GM12878 (cell line): Measurements from ENCODE around the gene PLEKHG1. TPM values are rescaled to one million over a fixed set of nuclear protein-coding genes. Genes with fewer than 3 reads are reported as not detected.

Experiments
- ATAC-seq: fragments of 200-7000 bp; cut with Tn5 transposase; 3 replicates; pipeline ENCODE4 v1.9.1; 2020; ENCODE audit warnings: mild to moderate bottlenecking, moderate library complexity
- BruUV-seq: library from RNA; stranded (reverse); fragments of 400-500 nt; replicated peaks from 2 replicates; lab custom pipeline; 2021; lab: Mats Ljungman, UMichigan
- CTCF ChIA-PET: fragments of 300-600 bp; sonication (Branson Sonifier 250); formaldehyde crosslinking; extraction: SDS; loops from one replicate; lab custom pipeline; 2021; ENCODE audit warnings: inconsistent platforms; lab: Yijun Ruan, JAX
- POLR2A ChIA-PET: fragments of 350-600 bp; formaldehyde crosslinking; extraction: SDS; loops from one replicate; lab custom pipeline; 2021; ENCODE audit warnings: inconsistent platforms; lab: Charles Lee
- RAD21 ChIA-PET: fragments of 300-600 bp; sonication (Branson Sonifier 250); formaldehyde crosslinking; loops from one replicate; lab custom pipeline; 2023; ENCODE audit warnings: antibody characterized with exemption; ENCODE audit not compliant: unreplicated experiment; lab: Charles Lee
- SMC1A ChIA-PET: fragments of 300-600 bp; sonication (Branson Sonifier 250); formaldehyde crosslinking; loops from one replicate; lab custom pipeline; 2023; ENCODE audit not compliant: unreplicated experiment, uncharacterized antibody; lab: Charles Lee
- DNase-seq: peaks from one replicate; pipeline ENCODE4 v3.0.0-alpha.2; 2011; ENCODE audit warnings: low read depth, low spot score
- FAIRE-seq: peaks from 3 replicates; lab custom pipeline; 2011; peaks lifted over from hg19 to GRCh38; lab: Jason Lieb, UNC
- H2AFZ ChIP-seq: 2 replicates; pipeline ENCODE4 v1.6.0; 2011; ENCODE audit warnings: low read depth, low read length, control low read depth; ENCODE audit not compliant: control insufficient read depth
- H3K27ac ChIP-seq: 2 replicates; pipeline ENCODE4 v1.5.1; 2011; ENCODE audit warnings: control low read depth; ENCODE audit not compliant: control insufficient read depth, insufficient read depth
- H3K27me3 ChIP-seq, 2 experiments: replicated peaks in 1 of 2; 2 replicates each; pipeline versions ENCODE4 v1.6.0 to v1.6.1; 2011; ENCODE audit warnings: low read length in 1 of 2; ENCODE audit not compliant: control insufficient read depth in 2 of 2, insufficient read depth in 2 of 2
- H3K36me3 ChIP-seq, 2 experiments: 2 replicates each; pipeline ENCODE4 v1.5.1; 2011; ENCODE audit warnings: low read length in 1 of 2; ENCODE audit not compliant: control insufficient read depth in 2 of 2, insufficient read depth in 2 of 2
- H3K4me1 ChIP-seq: 2 replicates; pipeline ENCODE4 v1.6.1; 2011; ENCODE audit warnings: mild to moderate bottlenecking, low read length, moderate library complexity, mixed read lengths; ENCODE audit not compliant: control insufficient read depth, insufficient read depth
- H3K4me2 ChIP-seq: 2 replicates; pipeline ENCODE4 v1.6.0; 2011; ENCODE audit warnings: control low read depth; ENCODE audit not compliant: control insufficient read depth, insufficient read depth
- H3K4me3 ChIP-seq: fragments of 200-600 bp; sonication (generic); 2 replicates; pipeline ENCODE4 v1.5.1; 2016
- H3K79me2 ChIP-seq: 2 replicates; pipeline ENCODE4 v1.6.0; 2011; ENCODE audit warnings: low read length; ENCODE audit not compliant: control insufficient read depth, insufficient read depth
- H3K9ac ChIP-seq: 2 replicates; pipeline ENCODE4 v1.8.0; 2011; ENCODE audit warnings: low read length, control low read depth, mixed read lengths; ENCODE audit not compliant: control insufficient read depth, insufficient read depth
- H3K9me3 ChIP-seq: replicated peaks from 3 replicates; pipeline ENCODE4 v1.5.1; 2011; ENCODE audit warnings: mild to moderate bottlenecking, low read length; ENCODE audit not compliant: control insufficient read depth, insufficient read depth
- H4K20me1 ChIP-seq: 2 replicates; pipeline ENCODE4 v1.6.0; 2011; ENCODE audit not compliant: control insufficient read depth, insufficient read depth
- ATF2 ChIP-seq: IDR thresholded peaks from 2 replicates; pipeline ENCODE4 v1.6.1; 2012; ENCODE audit warnings: low read length, inconsistent platforms
- JUNB ChIP-seq: IDR thresholded peaks from 2 replicates; pipeline ENCODE4 v1.6.1; 2016; ENCODE audit warnings: antibody characterized with exemption, mild to moderate bottlenecking
- MEF2B ChIP-seq: fragments of 450-650 bp; IDR thresholded peaks from 2 replicates; pipeline ENCODE4 v1.6.1; 2018; ENCODE audit warnings: mild to moderate bottlenecking, moderate library complexity; ENCODE audit not compliant: partially characterized antibody, poor library complexity, severe bottlenecking
- NR2C1 ChIP-seq: fragments of 450-650 bp; IDR thresholded peaks from 2 replicates; pipeline ENCODE4 v1.6.1; 2017; ENCODE audit warnings: antibody characterized with exemption, mild to moderate bottlenecking, moderate library complexity
- NR2F1 ChIP-seq: fragments of 450-650 bp; conservative IDR thresholded peaks from 2 replicates; pipeline ENCODE4 v1.6.1; 2017; ENCODE audit warnings: mild to moderate bottlenecking
- POLR2AphosphoS2 ChIP-seq: IDR thresholded peaks from 2 replicates; pipeline ENCODE4 v1.6.1; 2011; ENCODE audit warnings: low read depth, mild to moderate bottlenecking, low read length, improper control_type of control experiment, moderate library complexity
- REST ChIP-seq: IDR thresholded peaks from 2 replicates; pipeline ENCODE4 v1.6.1; 2012; ENCODE audit warnings: mild to moderate bottlenecking, low read depth, low read length
- RFX5 ChIP-seq: IDR thresholded peaks from 2 replicates; pipeline ENCODE4 v1.6.1; 2011; ENCODE audit warnings: low read depth, low read length, improper control_type of control experiment
- RUNX3 ChIP-seq: IDR thresholded peaks from 2 replicates; pipeline ENCODE4 v1.6.1; 2012; ENCODE audit warnings: low read length, inconsistent platforms
- SKIL ChIP-seq: fragments of 450-650 bp; IDR thresholded peaks from 2 replicates; pipeline ENCODE4 v1.6.1; 2017; ENCODE audit warnings: mild to moderate bottlenecking, low read depth, inconsistent platforms; ENCODE audit not compliant: poor library complexity, severe bottlenecking
- SMAD1 ChIP-seq: fragments of 450-650 bp; IDR thresholded peaks from 2 replicates; pipeline ENCODE4 v1.6.1; 2018; ENCODE audit warnings: mild to moderate bottlenecking, low read depth; ENCODE audit not compliant: partially characterized antibody
- TAF1 ChIP-seq: IDR thresholded peaks from 2 replicates; pipeline ENCODE4 v1.6.1; 2011; ENCODE audit warnings: mild to moderate bottlenecking, low read depth, low read length, borderline replicate concordance
- WGBS: methylation state at CpG from one replicate; pipeline ENCODE4 v1.1.6; 2016; ENCODE audit warnings: low lambda C conversion rate; ENCODE audit not compliant: insufficient replicate concordance, insufficient coverage; ENCODE audit errors: missing lambda C conversion rate; 5-methylcytosine and 5-hydroxymethylcytosine counted together
- in situ Hi-C: fragments of 300-500 bp; cut with MboI; formaldehyde crosslinking; loops from 9 replicates; pipeline ENCODE4 v1.14.3; 2018; ENCODE audit warnings: mixed read lengths
- intact Hi-C: fragments of 100-400 bp; cut with micrococcal nuclease; formaldehyde crosslinking; loops from one replicate; pipeline ENCODE4 v1.14.2; 2022; ENCODE audit not compliant: unreplicated experiment
- polyA plus RNA-seq, 11 experiments: library from polyadenylated mRNA; depleted of rRNA in 4 of 11; unstranded in 6 of 11; stranded (reverse) in 5 of 11; fragments of >200 nt; fragmentation: Nextera tagmentation in 4 of 11; fragmentation: Illumina TruSeq in 1 of 11; extraction: Ambion mirVana in 4 of 11; extraction: Trizol in 1 of 11; gene quantifications; 1 replicate in 1 of 11; 2 replicates in 10 of 11; pipeline versions ENCODE4 v1.2.1 to v1.2.3, GENCODE V29; 2011 to 2016; ENCODE audit warnings: inconsistent platforms in 2 of 11, missing spikeins in 2 of 11, low read depth in 1 of 11
- total RNA-seq, 4 experiments: library from RNA; depleted of rRNA in 3 of 4; stranded (reverse); fragments of >200 nt in 3 of 4; fragmentation: Illumina TruSeq in 1 of 4; extraction: Trizol in 1 of 4; gene quantifications; 2 replicates each; pipeline versions ENCODE4 v1.2.1 to v1.2.3, GENCODE V29; 2013 to 2021
- TF ChIP-seq, protein P1 (sequence below): fragments of 450-650 bp; IDR thresholded peaks from 2 replicates; pipeline ENCODE4 v1.6.1; 2017; ENCODE audit warnings: low read depth, mild to moderate bottlenecking, moderate library complexity

PLEKHG1 gene
- total and polyA plus RNA-seq, 10 of the 15 experiments (the other 5 are each of a cell fraction or from before 2014, with no cell fraction given): 0.77 to 17.2 (median 4.9) TPM

- TF ChIP-seq SKIL (no peak), NR2F1 (no peak), TAF1 (no peak), RUNX3 (peak; percentile 78), SMAD1 (no peak)
- TF ChIP-seq, protein P1, sequence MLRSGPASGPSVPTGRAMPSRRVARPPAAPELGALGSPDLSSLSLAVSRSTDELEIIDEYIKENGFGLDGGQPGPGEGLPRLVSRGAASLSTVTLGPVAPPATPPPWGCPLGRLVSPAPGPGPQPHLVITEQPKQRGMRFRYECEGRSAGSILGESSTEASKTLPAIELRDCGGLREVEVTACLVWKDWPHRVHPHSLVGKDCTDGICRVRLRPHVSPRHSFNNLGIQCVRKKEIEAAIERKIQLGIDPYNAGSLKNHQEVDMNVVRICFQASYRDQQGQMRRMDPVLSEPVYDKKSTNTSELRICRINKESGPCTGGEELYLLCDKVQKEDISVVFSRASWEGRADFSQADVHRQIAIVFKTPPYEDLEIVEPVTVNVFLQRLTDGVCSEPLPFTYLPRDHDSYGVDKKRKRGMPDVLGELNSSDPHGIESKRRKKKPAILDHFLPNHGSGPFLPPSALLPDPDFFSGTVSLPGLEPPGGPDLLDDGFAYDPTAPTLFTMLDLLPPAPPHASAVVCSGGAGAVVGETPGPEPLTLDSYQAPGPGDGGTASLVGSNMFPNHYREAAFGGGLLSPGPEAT: peak; percentile 24; the same call in 1 of the 2 replicates
Observed at GRCh38 chr6:150638765-150639164, 39.1 kb downstream of the PLEKHG1 start (continued).

DNA sequence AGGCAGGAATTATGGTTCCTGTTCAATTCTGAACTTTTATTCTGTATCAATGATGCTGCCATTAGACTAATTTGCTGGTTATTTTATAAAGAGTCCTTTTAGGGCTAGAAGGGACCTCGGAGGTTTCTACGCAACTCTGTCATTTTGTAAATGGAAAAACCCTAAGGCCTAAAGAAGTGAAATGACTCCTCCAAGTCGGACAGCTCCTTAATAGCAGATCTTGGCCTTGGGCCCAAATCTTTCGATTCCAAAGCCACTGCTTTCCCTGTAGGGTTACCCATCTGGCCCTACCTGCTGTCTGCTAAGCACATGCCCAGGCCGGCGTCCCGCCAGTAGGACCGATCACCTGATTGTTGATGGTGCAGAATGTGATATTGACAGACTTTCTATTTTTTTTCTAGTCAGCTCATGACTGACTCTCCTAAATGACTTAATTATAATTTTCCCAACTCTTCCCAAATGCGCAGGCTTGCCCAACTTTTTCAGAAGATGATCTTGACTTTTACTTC, 40.2 kb downstream of the PLEKHG1 start:
- FAIRE-seq: no peak
- Histone ChIP-seq H3K27me3 (no peaks in the 10 kb centered on the region), H3K9me3 (no peaks in the 10 kb centered on the region), H3K27ac (0 out of 2 replicates have a peak overlapping the region, but pooled peaks have one; percentile 63), H2AFZ (no peak overlapping the region), H3K4me1 (peaks cover 30% of the 10 kb centered on the region), H3K9ac (no peak overlapping the region), H3K4me3 (no peak overlapping the region), H3K4me2 (peak overlapping the region; percentile 53; the same call in 1 of the 2 replicates), H3K36me3 (no peaks in the 10 kb centered on the region; a peak in 1 of 4 replicates), H4K20me1 (no peaks in the 10 kb centered on the region), H3K79me2 (peaks cover 19% of the 10 kb centered on the region)
- no TSS peak for BruUV-seq
- in situ Hi-C loops (no loop called here), intact Hi-C loops (loop anchor here (5.0 kb wide), 1 partner anchor 52 kb away; no protein-coding TSS in a partner anchor)
- no peak for DNase-seq
- 69% methylated on average over 9 of the region's 9 CpGs for WGBS
- CTCF ChIA-PET: interaction anchor here (0.9 to 4.1 kb wide), 4 partner anchors 9 to 176 kb away, joined by 3 to 15 read pairs (median 4); partner anchors contain the start of gene PLEKHG1
- no peak for ATAC-seq
- SMC1A ChIA-PET: interaction anchor here (0.6 to 8.2 kb wide), 10 partner anchors 9 to 174 kb away, joined by 3 to 52 read pairs (median 4); partner anchors contain the start of gene PLEKHG1
- POLR2A ChIA-PET: interaction anchor here (0.9 to 1.6 kb wide), 3 partner anchors 9 to 173 kb away, joined by 3 to 6 read pairs (median 3); partner anchors contain the start of gene PLEKHG1
- RAD21 ChIA-PET: interaction anchor here (0.8 to 8.9 kb wide), 9 partner anchors 9 to 175 kb away, joined by 3 to 73 read pairs (median 3); partner anchors contain the start of gene PLEKHG1
- TF ChIP-seq POLR2AphosphoS2 (no peak), REST (peak; percentile 43; the same call in 1 of the 2 replicates), ATF2 (no peak), RFX5 (no peak), JUNB (peak; percentile 52), NR2C1 (no peak), MEF2B (no peak), RUNX3 (peak; percentile 27; the same call in 1 of the 2 replicates)
